ENCODE measurements around the gene EEF1E1.
"Not testable (repeated sequence)": the region's sequence is repeated elsewhere in the genome, so short reads cannot be mapped to it uniquely, and the experiment has no call there.

Gene EEF1E1

GRCh38 chr6:8057263-8057662 is 45.1 kb downstream of the EEF1E1 start:
- Histone ChIP-seq H3K36me3 (peaks cover 25% of the 10 kb centered on the region), H3K27me3 (no peaks in the 10 kb centered on the region), H3K9me3 (no peaks in the 10 kb centered on the region), H3K4me3 (ENCODE audit: low read depth in 1 of 2, low read length in 1 of 2) (no peak overlapping the region), H3K27ac (no peak overlapping the region), H3K4me1 (ENCODE audit: control insufficient read depth in 1 of 2, insufficient read depth in 1 of 2, low read depth in 1 of 2, low read length in 1 of 2) (no peaks in the 10 kb centered on the region)
- no peak for TF ChIP-seq CTCF (IDR thresholded peaks at IDR 0.05)

DNA sequence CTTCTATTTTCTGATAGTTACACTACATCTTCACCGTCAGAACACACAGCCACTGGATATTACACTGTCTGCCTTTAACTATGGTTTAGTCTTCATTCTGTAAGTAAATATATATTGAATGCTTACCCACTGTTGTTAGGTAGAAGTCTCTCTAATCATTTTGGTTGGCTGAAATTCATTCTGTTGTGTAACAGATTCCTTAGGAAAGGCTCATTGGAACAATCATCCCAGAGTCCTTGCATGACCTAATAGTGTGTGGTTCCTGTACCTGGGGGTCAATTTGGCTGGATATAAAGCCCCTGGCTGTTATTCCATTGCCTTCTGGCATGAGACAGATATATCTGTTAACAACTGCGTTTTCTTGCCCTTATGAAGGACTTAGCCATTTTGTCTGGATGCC is 48.1 kb downstream of the EEF1E1 start:
- peaks cover 21% of the 10 kb centered on the region for H3K36me3 ChIP-seq
- H3K9me3 ChIP-seq = no peaks in the 10 kb centered on the region
- H3K4me1 ChIP-seq (ENCODE audit: control insufficient read depth in 1 of 2, insufficient read depth in 1 of 2, low read depth in 1 of 2, low read length in 1 of 2) = no peaks in the 10 kb centered on the region
- no peaks in the 10 kb centered on the region for H3K27me3 ChIP-seq
- TF ChIP-seq CTCF (IDR thresholded peaks at IDR 0.05) = no peak
- no peak overlapping the region for H3K4me3 ChIP-seq (ENCODE audit: low read depth in 1 of 2, low read length in 1 of 2)
- no peak overlapping the region for H3K27ac ChIP-seq

- peaks cover 12% of the 10 kb centered on the region for H3K36me3 ChIP-seq
- TF ChIP-seq CTCF (IDR thresholded peaks at IDR 0.05) = no peak
- H3K27ac ChIP-seq = no peak overlapping the region
- no peaks in the 10 kb centered on the region for H3K4me1 ChIP-seq (ENCODE audit: control insufficient read depth in 1 of 2, insufficient read depth in 1 of 2, low read depth in 1 of 2, low read length in 1 of 2)
- H3K4me3 ChIP-seq (ENCODE audit: low read depth in 1 of 2, low read length in 1 of 2) = no peak overlapping the region
- no peaks in the 10 kb centered on the region for H3K9me3 ChIP-seq
- no peaks in the 10 kb centered on the region for H3K27me3 ChIP-seq
These were observed 54.6 kb downstream of the EEF1E1 start for GRCh38 chr6:8047541-8048292.

DNA sequence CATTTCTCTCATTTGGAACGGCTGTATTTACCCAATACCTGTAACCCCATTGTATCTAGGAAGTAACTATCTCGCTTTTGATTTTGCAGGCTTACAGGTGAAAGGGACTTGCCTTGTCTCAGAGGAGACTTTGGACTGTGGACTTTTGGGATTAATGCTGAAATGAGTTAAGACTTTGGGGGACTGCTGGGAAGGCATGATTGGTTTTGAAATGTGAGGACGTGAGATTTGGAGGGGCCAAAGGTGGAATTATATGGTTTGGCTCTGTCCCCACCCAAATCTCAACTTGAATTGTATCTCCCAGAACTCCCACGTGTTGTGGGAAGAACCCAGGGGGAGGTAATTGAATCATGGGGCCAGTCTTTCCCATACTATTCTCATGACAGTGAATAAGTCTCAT is 56.6 kb downstream of the EEF1E1 start:
- H3K27me3 ChIP-seq; H3K4me1 ChIP-seq (ENCODE audit: control insufficient read depth in 1 of 2, insufficient read depth in 1 of 2, low read depth in 1 of 2, low read length in 1 of 2); H3K4me3 ChIP-seq (ENCODE audit: low read depth in 1 of 2, low read length in 1 of 2); H3K27ac ChIP-seq; H3K9me3 ChIP-seq: not testable (repeated sequence)
- H3K36me3 ChIP-seq = peaks cover 13% of the 10 kb centered on the region

GRCh38 chr6:8043221-8043620 is 59.1 kb downstream of the EEF1E1 start:
- no peak for TF ChIP-seq CTCF (IDR thresholded peaks at IDR 0.05)

DNA sequence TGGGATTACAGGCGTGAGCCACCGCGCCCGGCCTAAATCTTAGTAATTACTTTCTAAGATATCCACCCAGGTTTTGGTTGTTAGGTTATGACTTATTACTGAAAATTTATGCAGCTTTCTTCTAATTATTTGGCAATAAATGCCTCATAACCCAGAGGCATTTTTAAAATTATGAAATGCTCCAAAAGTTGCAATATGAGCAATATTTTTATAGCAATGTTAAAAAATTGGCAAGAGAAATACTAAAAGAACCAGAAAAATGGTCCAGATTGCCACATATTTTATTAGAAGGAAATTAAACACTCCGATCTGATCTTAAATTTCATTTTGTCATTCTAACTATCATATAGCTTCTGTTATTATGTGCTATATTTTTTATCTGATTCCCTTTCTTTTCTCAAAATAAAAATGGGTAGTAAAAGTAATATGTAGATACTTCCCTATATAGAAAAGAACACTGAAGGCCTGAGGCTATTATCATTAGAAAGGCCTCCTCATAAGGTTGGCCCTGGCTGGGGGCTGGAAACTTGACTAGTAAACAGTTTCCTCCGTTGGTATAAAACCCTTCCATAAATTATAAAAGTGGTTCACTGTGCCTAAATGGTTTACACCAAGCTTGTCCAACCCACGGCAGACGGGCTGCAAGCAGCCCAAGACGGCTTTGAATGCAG is 60.3 kb downstream of the EEF1E1 start:
- H3K4me1 ChIP-seq (ENCODE audit: control insufficient read depth in 1 of 2, insufficient read depth in 1 of 2, low read depth in 1 of 2, low read length in 1 of 2) = no peaks in the 10 kb centered on the region
- H3K4me3 ChIP-seq (ENCODE audit: low read depth in 1 of 2, low read length in 1 of 2) = no peak overlapping the region

More at GRCh38 chr6:8043221-8043620, 59.1 kb downstream of the EEF1E1 start:
- Histone ChIP-seq H3K9me3 (no peaks in the 10 kb centered on the region), H3K27ac (no peak overlapping the region), H3K4me1 (ENCODE audit: control insufficient read depth in 1 of 2, insufficient read depth in 1 of 2, low read depth in 1 of 2, low read length in 1 of 2) (no peaks in the 10 kb centered on the region), H3K4me3 (ENCODE audit: low read depth in 1 of 2, low read length in 1 of 2) (no peak overlapping the region), H3K27me3 (no peaks in the 10 kb centered on the region), H3K36me3 (peaks cover 16% of the 10 kb centered on the region)

GRCh38 chr6:8034107-8034506 is 68.2 kb downstream of the EEF1E1 start:
- not testable (repeated sequence) for H3K9me3 ChIP-seq; H3K27me3 ChIP-seq; H3K4me3 ChIP-seq (ENCODE audit: low read depth in 1 of 2, low read length in 1 of 2); H3K36me3 ChIP-seq; H3K27ac ChIP-seq; H3K4me1 ChIP-seq (ENCODE audit: control insufficient read depth in 1 of 2, insufficient read depth in 1 of 2, low read depth in 1 of 2, low read length in 1 of 2)

More for the DNA sequence above, 60.3 kb downstream of the EEF1E1 start:
- peaks cover 16% of the 10 kb centered on the region for H3K36me3 ChIP-seq
- no peaks in the 10 kb centered on the region for H3K9me3 ChIP-seq
- no peak overlapping the region for H3K27ac ChIP-seq
- no peaks in the 10 kb centered on the region for H3K27me3 ChIP-seq
- no peak for TF ChIP-seq CTCF (IDR thresholded peaks at IDR 0.05)

Data from neutrophil (primary cell).